RCC 7860 (cell line): Measurements from ENCODE around the gene QSOX1.

Source experiments
- DNase-seq: peaks from one replicate; pipeline ENCODE4 v3.0.0-alpha.2; 2015; ENCODE audit warnings: low spot score
- FAIRE-seq: peaks from 2 replicates; lab custom pipeline; 2012; peaks lifted over from hg19 to GRCh38; lab: Jason Lieb, UNC

The QSOX1 gene

DNA sequence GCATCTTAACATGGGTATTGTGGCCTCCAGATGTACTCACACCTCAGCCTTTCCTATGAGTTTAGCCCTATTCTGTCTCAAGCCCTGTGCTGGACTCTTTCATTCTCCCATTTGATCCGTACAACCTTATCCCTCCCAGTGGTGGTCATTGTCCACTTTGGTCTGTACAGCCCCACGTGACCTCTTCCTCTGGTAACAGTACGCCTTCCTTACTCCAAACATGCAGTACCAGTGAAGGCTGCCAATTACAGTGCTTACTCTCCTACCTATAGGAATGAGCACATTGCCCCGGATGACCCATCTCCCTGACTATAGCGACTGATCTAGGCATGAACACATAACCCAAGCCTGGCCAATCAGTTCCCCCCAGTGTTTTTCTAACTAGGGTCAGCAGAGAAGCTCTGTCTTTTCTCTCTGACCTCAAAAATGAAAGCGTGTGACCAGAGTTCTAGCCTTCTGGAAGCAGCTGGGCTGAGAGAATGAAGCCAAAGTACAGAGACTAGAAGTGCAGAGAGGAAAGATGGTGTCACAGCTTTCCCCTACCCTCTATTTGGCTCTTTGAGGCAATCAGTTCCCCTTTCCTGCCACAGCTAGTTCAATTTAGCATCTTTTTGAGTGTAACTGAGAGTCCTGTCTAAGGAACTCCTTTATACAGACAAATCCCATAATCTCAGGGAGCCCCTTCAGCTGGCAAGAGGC lies 9.9 kb upstream of the QSOX1 start:
- FAIRE-seq (no peak), DNase-seq (no peak)

DNA sequence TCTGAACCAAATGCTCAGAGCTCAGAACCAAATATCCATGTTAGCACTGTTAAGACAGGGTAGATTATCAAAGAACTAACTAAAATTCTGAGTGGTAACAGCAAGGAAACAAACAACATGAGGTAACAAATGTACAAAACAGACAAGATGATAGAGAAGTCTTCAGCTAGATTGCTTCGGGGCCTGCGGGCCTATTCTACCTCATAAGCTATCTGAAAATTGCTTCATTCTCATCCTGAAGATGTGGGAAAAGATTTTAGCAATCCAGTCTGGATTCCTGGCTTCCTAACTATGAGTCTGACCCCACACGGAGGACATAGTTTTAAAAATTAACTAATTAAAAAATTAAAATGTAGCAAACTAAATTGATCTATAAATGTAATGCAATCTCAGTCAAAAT lies 9.2 kb upstream of the QSOX1 start:
- no peak for FAIRE-seq
- DNase-seq = no peak

DNA sequence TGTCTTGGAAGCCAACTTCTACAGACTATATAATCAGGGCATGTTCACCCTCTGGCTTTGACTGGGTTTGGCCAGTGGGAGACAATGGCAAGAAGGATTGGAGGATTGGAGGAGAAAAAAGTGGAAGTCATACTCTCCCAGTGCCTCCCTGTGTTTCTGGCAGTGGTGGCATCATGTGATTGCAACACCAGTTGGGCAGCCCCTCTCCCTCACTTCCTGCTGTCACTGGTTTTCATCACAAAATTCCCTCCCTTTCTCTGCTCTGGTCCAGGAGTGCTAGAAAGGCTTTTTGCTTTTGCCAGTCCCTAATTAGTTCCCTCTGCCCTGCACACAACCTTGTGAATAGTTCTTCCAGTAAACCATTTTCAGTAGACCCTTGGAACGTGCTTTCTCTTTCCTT lies 3.7 kb upstream of the QSOX1 start:
- FAIRE-seq (no peak), DNase-seq (no peak)

DNA sequence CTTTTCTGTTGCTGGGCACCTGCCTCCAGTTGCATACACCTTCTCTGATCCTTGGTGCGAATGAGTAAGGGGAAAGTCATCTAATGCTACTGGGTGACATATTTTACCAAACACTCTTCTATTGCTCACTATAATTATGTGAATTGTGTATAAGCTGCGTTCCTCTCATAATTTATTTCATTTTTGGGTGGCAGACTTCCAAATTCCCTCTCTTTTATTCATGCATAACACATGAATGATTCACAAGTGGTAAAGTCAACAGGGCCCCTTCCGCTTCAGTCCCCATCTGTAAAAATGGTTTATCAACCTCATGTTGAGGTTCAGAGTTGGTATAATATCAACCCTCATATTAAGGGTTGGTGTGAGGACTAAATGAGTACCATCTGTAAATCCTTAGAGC lies 3.2 kb upstream of the QSOX1 start:
- peak; percentile 82 for DNase-seq
- FAIRE-seq = no peak

DNA sequence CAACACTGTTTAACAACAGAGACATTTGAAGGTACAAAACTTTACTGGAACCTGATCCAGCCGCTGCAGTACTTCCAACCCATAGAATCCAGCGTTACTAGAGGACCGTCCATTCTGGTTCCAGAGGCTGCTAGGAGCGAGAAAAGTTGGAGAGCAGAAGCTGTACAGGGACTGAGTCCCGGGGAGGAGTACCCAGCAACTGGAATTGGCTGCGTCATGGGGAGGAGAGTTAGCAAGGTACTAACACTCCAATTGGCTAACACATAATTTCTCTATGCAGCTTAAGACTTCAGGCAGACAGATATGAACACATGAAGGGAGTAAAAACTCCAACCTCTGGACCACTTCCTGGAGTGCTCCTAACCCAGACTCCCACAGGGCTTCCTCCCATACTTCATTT lies 2.1 kb upstream of the QSOX1 start:
- FAIRE-seq (no peak), DNase-seq (no peak)

DNA sequence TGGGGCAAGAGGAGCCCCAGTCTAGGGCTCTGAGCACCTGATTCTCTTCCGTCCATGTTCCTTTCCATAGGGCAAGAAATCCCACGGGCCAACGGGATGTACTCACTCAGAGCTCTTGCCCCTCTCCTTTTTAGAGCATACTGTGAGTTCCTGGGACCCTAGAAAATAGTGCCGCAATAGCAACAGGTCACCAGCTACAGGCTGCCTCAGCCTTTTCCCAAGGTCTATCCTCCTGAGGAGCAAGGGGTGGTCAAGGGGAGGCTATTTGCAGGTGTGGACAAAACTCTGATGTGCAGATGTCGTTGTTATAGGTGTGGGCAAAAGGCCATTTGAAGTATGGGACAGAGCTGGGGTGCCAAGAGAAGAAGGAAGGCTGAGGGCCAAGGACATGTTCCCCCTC lies 1.6 kb upstream of the QSOX1 start:
- DNase-seq (no peak), FAIRE-seq (no peak)

DNA sequence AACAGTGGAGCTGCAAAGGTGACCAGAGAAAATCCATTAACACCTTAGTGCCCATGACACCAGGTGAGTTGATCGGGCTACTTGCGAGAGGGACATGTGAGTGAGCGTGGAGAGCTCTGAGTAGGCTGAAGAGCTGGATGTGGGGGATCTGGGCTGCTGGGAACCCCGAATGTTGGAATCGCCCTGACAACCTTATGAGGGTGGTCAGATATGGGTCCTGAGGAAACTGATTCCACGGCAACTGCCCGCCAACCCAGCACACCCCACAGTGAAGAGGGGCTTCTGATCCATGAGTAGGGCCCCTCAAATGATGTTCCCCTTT lies 705 bp upstream of the QSOX1 start:
- DNase-seq (no peak), FAIRE-seq (no peak)

DNA sequence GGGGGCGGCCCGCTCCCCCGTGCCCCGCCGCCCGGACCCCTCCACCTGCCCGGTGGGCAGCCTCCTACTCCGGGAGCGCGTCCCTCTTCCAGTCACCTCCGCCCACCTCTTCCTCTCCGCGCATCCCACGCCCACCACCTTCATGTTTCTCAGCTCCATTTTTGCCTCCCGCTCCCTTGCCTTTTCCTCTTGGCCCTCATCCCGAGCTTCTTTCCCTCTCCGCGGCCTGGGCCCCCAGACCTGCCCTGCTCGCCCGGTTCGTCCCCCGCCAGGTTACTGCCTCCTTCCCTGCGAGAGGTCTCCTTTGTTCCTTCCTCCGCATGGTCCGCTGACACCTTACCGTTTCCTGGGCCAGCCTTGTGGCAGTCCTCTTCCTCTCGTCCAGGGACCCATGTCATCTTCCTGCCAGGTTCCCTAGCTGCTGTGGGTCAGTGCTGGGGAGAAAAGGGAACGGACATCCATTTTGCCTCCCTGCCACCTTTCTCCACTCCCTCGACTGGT lies 563 bp downstream of the QSOX1 start:
- DNase-seq = peak; percentile 27
- no peak for FAIRE-seq

DNA sequence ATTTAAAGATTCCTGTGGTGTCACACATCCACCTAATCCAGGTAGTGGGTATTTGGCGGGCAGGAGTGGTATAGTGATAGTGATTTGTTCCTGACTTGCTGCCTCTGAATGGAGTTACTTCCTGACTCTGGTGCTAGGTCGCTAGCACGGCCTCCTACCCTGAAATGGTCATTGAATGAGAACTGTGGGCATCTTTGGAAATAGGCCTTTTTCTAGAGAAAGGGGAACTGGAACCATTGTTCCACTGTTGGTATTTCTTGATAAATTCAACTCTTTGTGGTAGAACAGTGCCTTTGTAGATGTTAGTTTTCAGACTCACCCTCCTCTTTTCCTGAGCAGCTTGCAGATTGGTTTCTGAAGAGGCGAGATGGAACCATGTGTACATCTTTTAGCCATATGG lies 1.5 kb downstream of the QSOX1 start:
- DNase-seq = no peak
- no peak for FAIRE-seq

DNA sequence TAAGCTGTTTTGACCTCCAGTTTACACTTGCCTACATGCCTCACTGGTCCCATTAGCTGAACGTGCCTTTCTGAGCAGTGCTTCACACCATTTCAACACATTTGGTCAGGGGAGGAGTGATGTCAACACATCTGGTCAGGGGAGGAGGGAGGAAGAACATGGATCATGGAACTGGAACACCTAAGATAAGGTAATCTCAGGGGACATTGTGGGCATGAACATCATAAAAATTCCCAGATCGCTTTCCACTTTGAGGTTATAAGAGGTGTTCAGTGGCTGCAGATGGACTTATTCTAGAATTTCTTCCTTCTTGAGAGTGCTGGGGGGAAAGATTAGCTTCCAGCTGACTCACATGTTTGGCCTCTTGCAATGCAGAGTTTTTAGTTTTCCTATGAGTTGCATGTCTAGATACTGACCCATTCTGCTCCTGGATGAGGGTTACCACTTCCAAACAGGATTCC lies 2.0 kb downstream of the QSOX1 start:
- DNase-seq (peak; percentile 47), FAIRE-seq (no peak)

DNA sequence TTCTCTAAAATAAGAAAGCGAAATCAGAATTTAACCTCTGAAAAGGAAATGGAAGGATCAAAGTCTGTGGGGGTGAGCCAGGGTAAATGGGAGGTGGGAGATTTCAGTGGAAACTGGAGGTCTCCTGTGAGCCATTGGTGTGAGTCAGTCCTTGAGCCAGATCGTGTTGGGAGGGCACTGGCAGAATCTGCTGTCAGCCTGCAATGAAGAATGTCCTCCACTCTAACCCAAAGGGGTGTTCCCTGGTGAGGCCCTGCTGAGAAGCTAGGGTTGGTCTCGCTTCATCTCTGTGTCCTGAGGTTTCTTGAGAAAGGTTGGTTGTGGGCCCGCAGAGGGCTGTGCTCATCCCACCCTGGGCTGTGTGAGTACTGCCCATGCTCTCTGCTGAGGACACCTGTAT lies 2.4 kb downstream of the QSOX1 start:
- FAIRE-seq = no peak

DNA sequence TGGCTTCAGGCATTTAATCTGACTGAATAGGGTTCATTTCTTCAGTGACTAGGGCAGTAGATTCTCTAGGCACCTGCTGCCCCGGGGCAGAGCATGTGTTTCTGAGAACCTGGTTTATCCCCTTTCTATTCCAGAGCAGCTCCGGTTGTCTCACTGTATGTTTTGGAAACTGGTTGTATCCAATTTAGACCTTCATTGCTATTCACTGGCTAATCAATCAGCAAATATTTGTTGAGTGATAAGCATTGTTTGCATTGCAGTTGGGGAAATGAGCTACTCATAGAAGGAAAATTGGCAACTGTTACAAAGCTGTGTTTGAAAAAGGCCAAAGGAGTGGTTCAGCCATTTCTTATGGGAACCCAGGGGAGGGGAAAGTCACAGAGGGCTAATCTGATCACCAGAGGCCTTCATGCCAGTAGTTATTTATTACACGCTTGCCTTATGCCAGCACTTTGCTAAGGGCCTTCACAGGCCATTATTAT lies 2.9 kb downstream of the QSOX1 start:
- no peak for DNase-seq
- FAIRE-seq = no peak

More for the DNA sequence above, 2.4 kb downstream of the QSOX1 start:
- DNase-seq = peak; percentile 55

DNA sequence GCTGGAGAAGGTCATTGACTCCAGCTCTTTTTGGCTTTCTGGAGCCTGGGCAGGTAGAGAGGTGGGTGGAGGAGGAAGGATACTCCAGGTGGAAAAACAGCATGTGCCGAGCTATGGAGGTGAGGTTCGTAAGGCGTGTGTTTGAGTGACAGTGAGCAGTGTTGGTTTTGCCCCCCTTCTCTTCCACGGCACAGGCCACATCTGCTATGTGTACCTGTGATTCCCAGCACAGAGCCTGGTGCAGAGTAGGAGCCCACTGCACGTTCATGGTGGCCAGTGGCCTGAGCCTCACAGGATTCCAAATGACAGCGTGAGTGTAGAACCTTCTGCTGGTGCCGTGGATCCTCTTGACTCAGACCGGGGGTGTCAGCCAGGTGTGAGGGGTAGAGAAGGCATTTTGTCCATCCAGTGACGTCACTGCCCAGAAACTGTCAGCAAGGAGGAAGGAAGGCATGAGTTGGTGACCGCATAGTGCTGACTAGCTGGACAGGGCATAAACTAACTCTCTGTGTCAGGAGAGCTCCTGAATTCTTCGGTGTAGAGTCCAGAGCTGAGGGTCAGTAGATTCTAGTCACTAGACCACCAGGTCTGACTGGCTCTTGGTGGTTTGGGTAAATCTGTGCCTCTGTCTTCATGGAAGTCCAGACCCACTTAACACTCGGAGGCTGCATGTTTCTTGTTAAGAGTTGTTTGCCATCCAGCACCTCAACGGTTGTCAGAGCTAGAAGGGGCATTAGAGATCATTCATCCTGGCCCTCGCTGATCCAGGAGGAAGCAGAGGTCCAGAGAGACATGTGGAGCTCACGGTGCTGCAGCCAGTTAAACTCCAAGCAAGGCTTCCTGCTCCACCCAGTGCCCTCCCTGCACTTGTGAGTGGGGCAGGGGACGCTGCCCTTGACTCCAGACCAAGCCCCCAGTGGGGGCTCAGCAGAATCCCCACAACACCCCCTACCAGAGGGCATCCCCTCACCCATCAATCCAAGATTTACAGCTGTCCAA lies 3.8 kb downstream of the QSOX1 start:
- FAIRE-seq (no peak), DNase-seq (no peak)

DNA sequence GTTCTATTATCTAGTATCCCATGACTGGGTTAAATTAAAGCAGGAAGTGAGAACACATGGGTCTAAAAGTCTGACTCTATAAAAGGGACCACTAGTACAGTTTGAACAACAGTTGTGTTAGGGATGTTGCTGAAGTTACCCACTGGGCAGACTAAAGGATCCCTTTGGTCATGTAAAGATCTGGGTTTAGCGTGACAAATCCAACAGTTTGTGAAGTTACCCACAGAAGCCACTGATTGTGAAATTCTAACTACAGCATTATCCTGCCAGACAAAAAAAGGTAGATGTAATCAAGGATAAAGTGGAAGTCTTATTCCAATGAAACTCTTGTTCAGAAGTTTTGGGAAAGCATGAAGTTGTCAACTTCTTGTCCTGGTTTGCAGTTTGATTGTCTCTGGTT lies 5.7 kb downstream of the QSOX1 start:
- DNase-seq = no peak

DNA sequence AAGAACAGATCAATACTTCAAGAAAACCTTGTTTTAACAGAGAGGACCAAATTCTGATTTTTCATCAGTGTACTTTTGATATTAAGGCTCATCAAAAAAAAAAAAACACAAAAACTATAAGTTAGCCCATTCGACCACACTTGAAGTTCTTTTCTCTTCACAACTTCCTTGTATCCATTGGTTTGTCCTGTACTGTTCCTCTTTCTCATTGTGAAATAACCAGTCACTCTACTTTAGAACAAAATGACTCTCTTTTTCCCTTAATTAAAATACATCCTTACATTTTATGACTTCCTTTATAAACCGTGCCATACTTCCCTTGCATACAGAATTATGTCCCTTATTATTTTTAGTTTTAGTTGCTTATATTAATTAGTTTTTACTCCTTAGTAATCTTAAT lies 8.4 kb downstream of the QSOX1 start:
- FAIRE-seq = no peak
- DNase-seq = no peak

More for the DNA sequence above, 5.7 kb downstream of the QSOX1 start:
- FAIRE-seq = no peak

DNA sequence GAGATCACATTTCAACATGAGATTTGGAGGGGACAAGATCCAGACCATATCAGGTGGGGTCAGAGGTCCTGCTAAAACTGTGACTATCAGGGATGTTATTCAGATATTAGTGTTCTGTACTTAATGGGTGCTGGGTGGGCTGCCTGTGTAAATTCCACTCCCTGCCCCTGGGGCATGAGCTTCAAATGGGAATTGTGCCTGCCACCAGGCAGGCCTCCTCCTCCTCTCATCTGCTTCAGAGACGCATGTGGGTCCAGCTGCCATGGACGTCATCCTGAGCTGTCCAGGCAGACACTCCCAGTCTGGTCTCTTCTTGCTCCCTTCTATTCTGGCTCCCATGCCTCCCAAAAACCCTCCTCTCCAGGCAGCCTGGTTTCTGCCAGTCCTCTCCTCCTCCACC lies 10.4 kb downstream of the QSOX1 start:
- DNase-seq (no peak), FAIRE-seq (no peak)

DNA sequence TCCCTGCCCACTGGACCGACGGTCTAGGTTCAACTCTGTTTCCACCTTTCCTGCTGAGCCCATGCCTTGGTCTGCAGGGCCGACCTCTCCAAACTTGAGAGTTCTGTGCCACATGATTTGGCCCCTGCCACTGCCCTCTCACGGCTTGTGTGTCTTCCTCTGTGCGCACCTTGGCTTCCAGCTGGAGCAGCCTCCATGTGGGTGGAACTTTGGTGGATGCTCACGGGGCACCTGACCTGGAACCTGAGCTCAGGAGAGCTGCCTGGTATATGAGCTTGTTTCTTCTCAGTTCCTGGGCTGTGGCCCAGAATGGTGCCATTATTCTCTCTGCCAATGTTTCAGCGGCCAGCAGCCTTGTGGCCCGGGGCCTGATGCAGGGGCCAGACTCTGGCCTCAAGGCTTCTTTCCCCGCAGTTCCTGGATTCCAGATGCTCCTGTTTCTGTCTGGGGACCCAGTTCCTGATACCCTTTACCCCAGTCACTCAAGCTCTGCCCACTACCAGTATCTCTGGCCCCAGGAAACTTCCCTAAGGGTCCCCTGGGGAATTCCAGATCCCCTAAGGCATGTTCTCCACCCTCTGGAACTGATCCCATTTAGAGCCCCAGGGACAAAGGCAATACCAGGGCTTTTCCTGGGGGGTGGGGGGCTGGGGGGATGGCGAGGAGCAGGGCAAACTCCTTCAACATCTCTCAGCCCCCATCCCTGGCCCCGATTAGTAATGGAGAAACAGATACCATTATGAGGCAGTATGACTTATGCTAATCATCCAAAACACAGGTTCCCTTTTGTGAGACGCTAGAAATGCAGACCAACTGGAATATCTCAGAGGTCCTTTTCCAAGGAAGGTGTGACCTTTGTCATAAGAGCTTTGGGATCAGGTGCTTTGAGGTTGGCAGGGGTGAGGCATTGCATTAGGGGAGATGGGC lies 11.1 kb downstream of the QSOX1 start:
- no peak for FAIRE-seq
- no peak for DNase-seq

DNA sequence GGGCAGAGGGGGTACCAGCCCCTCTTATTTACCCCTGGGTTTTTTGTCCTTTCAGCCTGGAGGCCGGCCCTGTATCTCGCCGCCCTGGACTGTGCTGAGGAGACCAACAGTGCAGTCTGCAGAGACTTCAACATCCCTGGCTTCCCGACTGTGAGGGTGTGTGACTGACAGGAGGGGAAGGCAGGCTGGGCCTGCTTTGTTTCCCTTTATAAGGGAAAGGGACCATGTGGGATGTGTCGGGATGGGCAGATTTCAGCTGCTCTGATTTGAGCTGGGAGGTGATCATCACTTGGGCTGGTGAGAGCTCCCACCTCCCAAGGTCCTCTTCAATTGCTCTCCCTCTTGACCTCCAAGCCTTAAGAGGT lies 11.7 kb downstream of the QSOX1 start:
- DNase-seq (no peak), FAIRE-seq (no peak)

DNA sequence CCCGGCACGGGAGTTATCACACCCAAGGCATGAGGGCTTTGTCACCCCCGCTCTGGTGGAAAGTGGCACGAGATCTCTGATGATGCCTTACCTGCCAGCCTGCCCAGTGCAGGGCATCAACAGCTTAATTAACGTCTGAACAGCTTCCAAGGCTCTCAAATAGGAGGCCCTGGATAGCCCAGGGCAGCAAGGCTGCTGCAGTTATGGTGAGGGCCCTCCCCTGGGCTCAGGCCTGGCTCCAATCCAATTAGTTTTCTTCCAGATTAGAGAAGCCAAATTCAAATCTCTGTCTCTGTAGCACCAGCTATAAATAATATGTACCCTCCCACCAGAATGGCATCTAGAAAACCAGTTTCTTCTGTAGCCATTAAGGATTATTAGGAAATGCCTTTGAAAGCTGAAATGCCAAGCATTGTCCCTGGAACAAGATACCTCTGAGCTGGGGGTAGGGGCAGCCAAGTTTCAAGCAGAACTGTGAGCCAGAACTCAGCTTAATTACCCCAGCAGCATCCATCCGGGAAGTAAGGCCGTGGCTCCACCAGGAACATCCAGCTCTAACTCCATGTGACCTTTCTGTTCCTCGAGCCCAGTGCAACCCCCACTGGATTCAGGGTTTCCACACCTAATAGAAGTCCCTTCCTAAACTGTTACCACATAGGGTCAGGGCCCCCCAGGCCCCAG lies 12.5 kb downstream of the QSOX1 start:
- no peak for FAIRE-seq
- no peak for DNase-seq
